Stimulated activated CD8-positive, alpha-beta memory T cell treated with anti-CD3 and anti-CD28 coated beads, Interleukin-2, amount 100 ng/mL, for 1 hour (primary cell): ENCODE data around the gene ACCS.

Source experiments
- DNase-seq, 2 donors: peaks; one replicate each; pipeline ENCODE4 v3.0.0-alpha.2; 2020; ENCODE audit warnings: low read depth in 2 of 2

ACCS gene

GRCh38 chr11:44094260-44094868, 28.3 kb downstream of the ACCS start:
- peak; percentile 31 to 57 for DNase-seq

- peak; percentile 72 to 80 for DNase-seq
These were observed 29.7 kb downstream of the ACCS start, which contains the start of gene EXT2 for GRCh38 chr11:44095506-44096359. Gene EXT2 (plus strand): TSS chr11:44095678. CDS start chr11:44107713, 12,035 bp downstream.

GRCh38 chr11:44096360-44097185, 30.5 kb downstream of the ACCS start:
- DNase-seq, result no peak

GRCh38 chr11:44097821-44098220, 31.8 kb downstream of the ACCS start:
- no peak for DNase-seq

GRCh38 chr11:44101098-44101497, 35.0 kb downstream of the ACCS start:
- no peak for DNase-seq

GRCh38 chr11:44104481-44105294, 38.6 kb downstream of the ACCS start:
- DNase-seq, result no peak

GRCh38 chr11:44108260-44108659, 42.2 kb downstream of the ACCS start:
- DNase-seq, result no peak

- DNase-seq, result peak; percentile 11 to 24
These were observed 44.2 kb downstream of the ACCS start for GRCh38 chr11:44110231-44110679.

- no peak for DNase-seq
These were observed 46.2 kb downstream of the ACCS start for GRCh38 chr11:44112091-44112821.

- DNase-seq, result no peak
These were observed 46.9 kb downstream of the ACCS start for GRCh38 chr11:44113018-44113417.

GRCh38 chr11:44113572-44113971, 47.5 kb downstream of the ACCS start:
- no peak for DNase-seq

- DNase-seq, result no peak
These were observed 50.3 kb downstream of the ACCS start for GRCh38 chr11:44116234-44116830.

GRCh38 chr11:44120169-44120568, 54.1 kb downstream of the ACCS start:
- DNase-seq, result no peak

- no peak for DNase-seq
These were observed 59.5 kb downstream of the ACCS start for GRCh38 chr11:44125598-44125997.

GRCh38 chr11:44126304-44126703, 60.2 kb downstream of the ACCS start:
- DNase-seq, result no peak

- no peak for DNase-seq
These were observed 61.1 kb downstream of the ACCS start for GRCh38 chr11:44127130-44127529.

- DNase-seq, result no peak
These were observed 62.7 kb downstream of the ACCS start for GRCh38 chr11:44128729-44129128.

GRCh38 chr11:44130751-44131150, 64.7 kb downstream of the ACCS start:
- no peak for DNase-seq

GRCh38 chr11:44133335-44133946, 67.4 kb downstream of the ACCS start:
- no peak for DNase-seq
